ENCODE results near the gene TMEM127. TPM values are rescaled to one million over a fixed set of nuclear protein-coding genes. Genes with fewer than 3 reads are reported as not detected.
"Not testable (repeated sequence)": the region's sequence is repeated elsewhere in the genome, so short reads cannot be mapped to it uniquely, and the experiment has no call there.

Gene TMEM127
- total and polyA plus RNA-seq, 7 donors: 18.1 to 39.9 (median 26.1) TPM

DNA sequence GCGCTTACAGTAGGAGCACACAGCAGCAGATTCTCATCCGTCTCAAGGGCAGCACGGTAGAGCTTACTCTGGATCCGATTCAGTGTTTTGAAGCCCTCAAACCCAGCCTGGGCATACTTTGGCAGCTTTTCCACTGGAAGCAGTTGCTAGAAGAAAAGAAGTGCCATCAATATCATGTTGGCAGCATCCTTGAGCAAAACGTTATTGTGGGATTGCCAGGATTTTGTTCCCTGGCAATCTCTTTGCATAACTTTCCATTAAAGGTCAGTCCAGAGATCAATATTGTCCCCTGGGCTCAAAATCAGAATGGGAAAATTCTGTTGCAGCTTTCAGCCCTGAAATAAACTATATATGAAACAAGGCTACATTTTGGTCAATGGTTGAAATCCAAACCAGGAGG lies 31.1 kb upstream of the TMEM127 start:
- intact Hi-C loops (cut with DNase I): no loop called here
- no peak for ATAC-seq

DNA sequence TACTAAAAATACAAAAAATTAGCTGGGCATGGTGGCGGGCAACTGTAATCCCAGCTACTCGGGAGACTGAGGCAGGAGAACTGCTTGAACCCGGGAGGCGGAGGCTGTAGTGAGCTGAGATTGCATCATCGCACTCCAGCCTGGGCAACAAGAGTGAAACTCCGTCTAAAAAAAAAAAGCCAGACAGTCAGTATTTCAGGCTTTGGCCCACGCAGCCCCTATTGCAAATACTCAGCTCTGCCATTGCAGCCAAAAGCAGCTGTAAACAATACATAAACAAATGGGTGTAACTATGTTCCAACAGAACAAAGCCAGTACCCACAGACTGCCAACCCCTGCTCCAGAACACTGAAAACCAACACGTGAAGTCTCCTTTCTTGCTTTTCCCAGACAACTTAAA lies 28.5 kb upstream of the TMEM127 start:
- intact Hi-C loops (cut with DNase I); H3K4me3 ChIP-seq; H3K9me3 ChIP-seq; H3K27ac ChIP-seq; ATAC-seq; H3K4me1 ChIP-seq; H3K27me3 ChIP-seq (ENCODE audit: insufficient read depth in 3 of 3, low read length in 2 of 3); DNase-seq: not testable (repeated sequence)
- peaks cover 43 to 100% of the 10 kb centered on the region in 2 donors for H3K36me3 ChIP-seq (ENCODE audit: insufficient read depth in 1 of 2, low read depth in 1 of 2)
- WGBS, 3 donors: 73 to 77% (median 76%) methylated on average over 8 of the region's 8 CpGs

More for the DNA sequence above, 31.1 kb upstream of the TMEM127 start:
- Histone ChIP-seq H3K36me3 (ENCODE audit: insufficient read depth in 1 of 2, low read depth in 1 of 2) (peaks cover 30 to 100% of the 10 kb centered on the region in 2 donors), H3K9me3 (no peaks in the 10 kb centered on the region), H3K27me3 (ENCODE audit: insufficient read depth in 3 of 3, low read length in 2 of 3) (no peaks in the 10 kb centered on the region), H3K27ac (no peak overlapping the region), H3K4me3 (no peak overlapping the region), H3K4me1 (no peaks in the 10 kb centered on the region)
- WGBS, 3 donors: 41 to 56% (median 54%) methylated on average over 5 of the region's 5 CpGs
- no peak for DNase-seq
- TF ChIP-seq, protein P1, sequence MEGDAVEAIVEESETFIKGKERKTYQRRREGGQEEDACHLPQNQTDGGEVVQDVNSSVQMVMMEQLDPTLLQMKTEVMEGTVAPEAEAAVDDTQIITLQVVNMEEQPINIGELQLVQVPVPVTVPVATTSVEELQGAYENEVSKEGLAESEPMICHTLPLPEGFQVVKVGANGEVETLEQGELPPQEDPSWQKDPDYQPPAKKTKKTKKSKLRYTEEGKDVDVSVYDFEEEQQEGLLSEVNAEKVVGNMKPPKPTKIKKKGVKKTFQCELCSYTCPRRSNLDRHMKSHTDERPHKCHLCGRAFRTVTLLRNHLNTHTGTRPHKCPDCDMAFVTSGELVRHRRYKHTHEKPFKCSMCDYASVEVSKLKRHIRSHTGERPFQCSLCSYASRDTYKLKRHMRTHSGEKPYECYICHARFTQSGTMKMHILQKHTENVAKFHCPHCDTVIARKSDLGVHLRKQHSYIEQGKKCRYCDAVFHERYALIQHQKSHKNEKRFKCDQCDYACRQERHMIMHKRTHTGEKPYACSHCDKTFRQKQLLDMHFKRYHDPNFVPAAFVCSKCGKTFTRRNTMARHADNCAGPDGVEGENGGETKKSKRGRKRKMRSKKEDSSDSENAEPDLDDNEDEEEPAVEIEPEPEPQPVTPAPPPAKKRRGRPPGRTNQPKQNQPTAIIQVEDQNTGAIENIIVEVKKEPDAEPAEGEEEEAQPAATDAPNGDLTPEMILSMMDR (IDR thresholded peaks at IDR 0.05): no peak

DNA sequence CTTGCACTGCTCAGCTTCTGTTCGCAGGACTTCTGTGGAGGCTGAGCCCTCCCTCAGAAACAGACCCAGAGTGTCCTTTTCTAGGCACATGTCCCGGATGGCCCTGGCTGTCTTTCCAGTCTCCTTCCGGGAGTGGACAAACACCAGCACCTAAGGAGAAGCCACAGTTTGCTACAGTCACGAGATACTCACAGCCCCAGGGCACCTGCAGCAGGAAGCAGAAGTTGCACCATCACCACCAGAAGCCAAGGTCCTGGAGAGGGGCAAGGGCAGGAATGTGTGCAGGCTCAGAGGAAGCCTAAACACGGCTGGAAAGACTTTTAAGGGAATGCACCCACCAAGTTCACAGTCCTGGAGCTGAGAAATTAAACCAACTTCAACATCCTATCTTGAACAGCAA lies 26.0 kb upstream of the TMEM127 start:
- no peak for ATAC-seq
- TF ChIP-seq, protein P1 (IDR thresholded peaks at IDR 0.05): no peak
- Histone ChIP-seq H3K9me3 (no peaks in the 10 kb centered on the region), H3K36me3 (ENCODE audit: insufficient read depth in 1 of 2, low read depth in 1 of 2) (peaks cover 53 to 100% of the 10 kb centered on the region in 2 donors), H3K4me3 (no peak overlapping the region), H3K27ac (no peak overlapping the region), H3K4me1 (no peaks in the 10 kb centered on the region), H3K27me3 (ENCODE audit: insufficient read depth in 3 of 3, low read length in 2 of 3) (no peaks in the 10 kb centered on the region)
- intact Hi-C loops (cut with DNase I): no loop called here
- WGBS, 3 donors: 87 to 94% (median 91%) methylated on average over 5 of the region's 5 CpGs
- DNase-seq: no peak

DNA sequence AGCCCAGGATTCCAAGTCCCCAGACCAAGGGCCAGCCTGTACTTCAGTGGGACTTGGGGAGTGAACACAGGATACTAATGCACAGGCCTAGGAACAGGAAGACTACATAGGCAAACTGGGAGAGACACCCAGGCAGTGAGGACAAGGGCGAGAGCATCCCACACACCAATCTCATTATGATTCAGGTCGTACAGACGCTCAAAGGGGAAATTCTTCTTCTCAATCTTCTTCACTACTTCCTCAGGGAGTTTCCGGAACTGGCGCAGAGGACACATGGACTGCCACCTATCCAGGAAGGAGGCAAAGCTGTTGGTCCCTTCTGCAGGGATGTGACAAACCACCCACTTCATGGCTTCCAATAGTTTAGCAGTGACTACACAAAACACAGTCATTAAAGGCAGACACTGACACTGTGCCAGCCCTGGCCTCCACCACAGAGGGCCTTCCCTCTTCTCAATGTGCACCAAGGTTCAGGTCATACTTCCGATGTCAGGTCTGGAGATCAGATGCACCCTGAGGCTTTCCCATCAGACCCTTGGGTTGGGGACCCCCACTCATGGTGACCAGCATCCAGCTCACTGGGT lies 21.6 kb upstream of the TMEM127 start:
- Histone ChIP-seq H3K27me3 (ENCODE audit: insufficient read depth in 3 of 3, low read length in 2 of 3) (no peaks in the 10 kb centered on the region), H3K36me3 (ENCODE audit: insufficient read depth in 1 of 2, low read depth in 1 of 2) (peaks cover 37 to 100% of the 10 kb centered on the region in 2 donors), H3K4me1 (no peaks in the 10 kb centered on the region), H3K27ac (no peak overlapping the region), H3K9me3 (no peaks in the 10 kb centered on the region), H3K4me3 (no peak overlapping the region)
- TF ChIP-seq, protein P1 (IDR thresholded peaks at IDR 0.05): no peak
- ATAC-seq (no peak), DNase-seq (no peak)
- intact Hi-C loops (cut with DNase I): no loop called here
- WGBS, 3 donors: 81 to 86% (median 84%) methylated on average over 6 of the region's 6 CpGs

DNA sequence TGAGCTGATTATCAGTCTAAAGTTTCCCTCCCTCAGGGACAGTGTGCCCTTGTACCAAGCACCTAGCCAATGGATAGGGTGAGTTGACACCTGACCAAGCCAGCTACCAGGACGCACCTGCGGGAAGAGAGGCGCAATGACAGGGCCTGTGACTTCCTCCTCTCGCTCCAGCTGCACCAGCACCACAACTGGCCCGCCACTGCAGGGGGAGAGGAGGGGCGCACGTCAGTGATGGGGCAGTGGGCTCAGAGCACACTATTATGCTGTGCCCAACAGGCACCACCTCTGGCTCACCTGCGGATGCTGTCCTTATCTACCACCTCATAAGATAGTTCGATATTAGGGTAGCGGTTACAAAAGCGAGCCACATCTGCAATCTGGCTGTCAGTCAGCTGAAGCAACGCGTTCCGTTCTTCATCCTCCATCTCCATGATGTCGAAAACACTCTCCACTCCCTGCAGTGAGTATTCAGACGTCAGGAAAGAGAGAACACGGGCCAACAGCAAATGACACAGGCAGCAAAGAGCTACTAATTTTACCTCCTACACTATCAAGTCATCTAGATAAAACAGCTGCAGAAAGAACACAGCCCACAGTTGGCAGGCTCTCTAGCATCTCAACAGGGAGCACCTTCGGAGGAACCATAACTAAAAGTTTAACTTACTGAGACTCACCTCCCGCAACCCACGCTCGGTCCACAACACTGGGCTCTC lies 11.1 kb upstream of the TMEM127 start:
- ATAC-seq (no peak), DNase-seq (no peak)
- H3K4me3 ChIP-seq: no peak overlapping the region
- WGBS, 3 donors: 91 to 93% (median 93%) methylated on average over 21 of the region's 21 CpGs
- H3K27me3 ChIP-seq (ENCODE audit: insufficient read depth in 3 of 3, low read length in 2 of 3): no peaks in the 10 kb centered on the region
- TF ChIP-seq, protein P1 (IDR thresholded peaks at IDR 0.05): no peak
- H3K9me3 ChIP-seq: no peaks in the 10 kb centered on the region
- intact Hi-C loops (cut with DNase I): no loop called here
- no peaks in the 10 kb centered on the region for H3K4me1 ChIP-seq
- no peak overlapping the region for H3K27ac ChIP-seq
- H3K36me3 ChIP-seq (ENCODE audit: insufficient read depth in 1 of 2, low read depth in 1 of 2): peaks cover 8 to 100% of the 10 kb centered on the region in 2 donors

Data from psoas muscle (tissue), 8 donors.